HCT116 (cell line): ENCODE measurements around the gene CEP112. TPM values are rescaled to one million over a fixed set of nuclear protein-coding genes. Genes with fewer than 3 reads are reported as not detected.

ENCODE experiments used
- ATAC-seq: fragments of 200-7000 bp; cut with Tn5 transposase; 2 replicates; pipeline ENCODE4 v1.9.1; 2020; ENCODE audit warnings: mild to moderate bottlenecking, moderate library complexity
- BruUV-seq: library from RNA; stranded (reverse); fragments of 400-500 nt; replicated peaks from 2 replicates; lab custom pipeline; 2021; lab: Mats Ljungman, UMichigan
- CTCF ChIA-PET: fragments of 300-600 bp; sonication (Branson Sonifier 250); formaldehyde crosslinking; loops from one replicate; lab custom pipeline; 2021; ENCODE audit warnings: antibody characterized with exemption; lab: Charles Lee
- POLR2A ChIA-PET: fragments of 300-600, 350-600 bp; sonication (Branson Sonifier 250); formaldehyde crosslinking; loops from one replicate; lab custom pipeline; 2021; ENCODE audit warnings: antibody characterized with exemption; lab: Charles Lee
- RAD21 ChIA-PET, 2 experiments: fragments of 300-600 bp; sonication (Branson Sonifier 250); formaldehyde crosslinking; loops; one replicate each; lab custom pipeline; 2023; ENCODE audit warnings: low total read pairs in 2 of 2; ENCODE audit not compliant: uncharacterized antibody in 2 of 2, unreplicated experiment in 2 of 2, low non-redundant PET in 1 of 2; lab: Charles Lee
- DNase-seq: peaks from one replicate; pipeline ENCODE4 v3.0.0-alpha.2; 2010; ENCODE audit warnings: low read depth, low spot score
- H2AFZ ChIP-seq: fragments of 200-600 bp; shearing (Covaris generic), sonication (generic); 2 replicates; pipeline ENCODE4 v1.6.1; 2017; ENCODE audit warnings: low read depth, mixed run types, mixed read lengths, antibody characterized with exemption, low read length; ENCODE audit not compliant: poor library complexity, severe bottlenecking
- H3K27ac ChIP-seq: 2 replicates; pipeline ENCODE4 v1.5.1; 2012; ENCODE audit warnings: low read depth, low read length
- H3K27me3 ChIP-seq: fragments of 200-600 bp; sonication (generic); 2 replicates; pipeline ENCODE4 v1.6.1; 2016; ENCODE audit warnings: mixed run types, low read length, mixed read lengths; ENCODE audit not compliant: insufficient read depth
- H3K36me3 ChIP-seq, 2 experiments: fragments of 200-500 bp in 1 of 2; fragments of 200-600 bp in 1 of 2; sonication (Bioruptor generic) in 1 of 2; sonication (generic) in 1 of 2; 2 replicates each; pipeline versions ENCODE4 v1.5.1 to v1.6.1; 2014 to 2016; ENCODE audit warnings: low read length in 2 of 2, inconsistent platforms in 1 of 2, mixed read lengths in 1 of 2, mixed run types in 1 of 2; ENCODE audit not compliant: insufficient read depth in 2 of 2, control insufficient read depth in 1 of 2
- H3K4me1 ChIP-seq, 2 experiments: fragments of 200-600 bp in 1 of 2; sonication (generic) in 1 of 2; 2 replicates each; pipeline versions ENCODE4 v1.5.1 to v1.6.1; 2012 to 2017; ENCODE audit warnings: low read length in 2 of 2, inconsistent platforms in 1 of 2, mild to moderate bottlenecking in 1 of 2, mixed read lengths in 1 of 2, mixed run types in 1 of 2, moderate library complexity in 1 of 2; ENCODE audit not compliant: insufficient read depth in 2 of 2, control insufficient read depth in 1 of 2
- H3K4me2 ChIP-seq: fragments of 200-600 bp; sonication (generic); 2 replicates; pipeline ENCODE4 v1.6.1; 2017; ENCODE audit warnings: mixed run types, low read length, mixed read lengths
- H3K4me3 ChIP-seq, 2 experiments: fragments of 200-600 bp in 1 of 2; sonication (generic) in 1 of 2; replicated peaks in 1 of 2; 2 replicates each; pipeline ENCODE4 v1.5.1; 2011 to 2016; ENCODE audit warnings: low read length in 2 of 2, control low read depth in 1 of 2, low read depth in 1 of 2, mild to moderate bottlenecking in 1 of 2, mixed read lengths in 1 of 2, mixed run types in 1 of 2
- H3K79me2 ChIP-seq: fragments of 200-600 bp; sonication (generic); 2 replicates; pipeline ENCODE4 v1.6.1; 2017; ENCODE audit warnings: mild to moderate bottlenecking, mixed run types, low read length, moderate library complexity, mixed read lengths; ENCODE audit not compliant: insufficient read depth
- H3K9ac ChIP-seq: fragments of 200-600 bp; sonication (generic); 2 replicates; pipeline ENCODE4 v1.6.1; 2016; ENCODE audit warnings: low read length, mixed read lengths
- H3K9me2 ChIP-seq: fragments of 200-600 bp; sonication (generic), shearing (Covaris generic); 2 replicates; pipeline ENCODE4 v1.6.1; 2017; ENCODE audit warnings: mixed run types, mild to moderate bottlenecking, moderate library complexity; ENCODE audit not compliant: insufficient read depth
- H3K9me3 ChIP-seq, 2 experiments: fragments of 200-500 bp in 1 of 2; fragments of 200-600 bp in 1 of 2; sonication (Bioruptor generic) in 1 of 2; sonication (generic) in 1 of 2; 2 replicates each; pipeline ENCODE4 v1.6.1; 2014 to 2017; ENCODE audit warnings: low read length in 2 of 2, mixed read lengths in 2 of 2, inconsistent platforms in 1 of 2, low read depth in 1 of 2, mild to moderate bottlenecking in 1 of 2, mixed run types in 1 of 2, moderate library complexity in 1 of 2; ENCODE audit not compliant: control insufficient read depth in 1 of 2, insufficient read depth in 1 of 2
- H4K20me1 ChIP-seq: fragments of 200-600 bp; sonication (generic), shearing (Covaris generic); 2 replicates; pipeline ENCODE4 v1.6.1; 2017; ENCODE audit warnings: mixed run types, mild to moderate bottlenecking, moderate library complexity; ENCODE audit not compliant: insufficient read depth
- ATF3 ChIP-seq: IDR thresholded peaks from 2 replicates; pipeline ENCODE4 v1.6.1; 2012
- CBX3 ChIP-seq: IDR thresholded peaks from 2 replicates; pipeline ENCODE4 v1.6.1; 2012; ENCODE audit warnings: low read depth
- CEBPB ChIP-seq: IDR thresholded peaks from 2 replicates; pipeline ENCODE4 v1.6.1; 2012; ENCODE audit warnings: low read depth
- CTCF ChIP-seq, 3 experiments: fragments of 200-600 bp in 1 of 3; sonication (generic) in 1 of 3; IDR thresholded peaks in 2 of 3; conservative IDR thresholded peaks in 1 of 3; 2 replicates each; pipeline ENCODE4 v1.5.1; 2012 to 2017; ENCODE audit warnings: low read depth in 2 of 3, low read length in 2 of 3, antibody characterized with exemption in 1 of 3, borderline replicate concordance in 1 of 3, control low read depth in 1 of 3, mild to moderate bottlenecking in 1 of 3, mixed read lengths in 1 of 3, mixed run types in 1 of 3, moderate library complexity in 1 of 3; ENCODE audit not compliant: insufficient read depth in 1 of 3
- EGR1 ChIP-seq: IDR thresholded peaks from 2 replicates; pipeline ENCODE4 v1.6.1; 2012; ENCODE audit warnings: low read depth
- ELF1 ChIP-seq: IDR thresholded peaks from 2 replicates; pipeline ENCODE4 v1.6.1; 2012; ENCODE audit warnings: low read depth, borderline replicate concordance
- EZH2 ChIP-seq: fragments of 200-600 bp; sonication (generic); IDR thresholded peaks from 2 replicates; pipeline ENCODE4 v1.6.1; 2017; ENCODE audit warnings: antibody characterized with exemption, mixed run types
- EZH2phosphoT487 ChIP-seq: fragments of 200-600 bp; IDR thresholded peaks from 2 replicates; pipeline ENCODE4 v1.6.1; 2018; ENCODE audit warnings: antibody characterized with exemption, borderline replicate concordance
- FOSL1 ChIP-seq: IDR thresholded peaks from 2 replicates; pipeline ENCODE4 v1.6.1; 2012; ENCODE audit warnings: low read depth
- JUND ChIP-seq: IDR thresholded peaks from 2 replicates; pipeline ENCODE4 v1.6.1; 2012
- MAX ChIP-seq: IDR thresholded peaks from 2 replicates; pipeline ENCODE4 v1.6.1; 2012
- POLR2A ChIP-seq: IDR thresholded peaks from 2 replicates; pipeline ENCODE4 v1.7.0; 2011; ENCODE audit warnings: borderline replicate concordance; ENCODE audit not compliant: insufficient read depth, insufficient read length; ENCODE audit errors: extremely low read depth
- REST ChIP-seq: IDR thresholded peaks from 2 replicates; pipeline ENCODE4 v1.6.1; 2012; ENCODE audit warnings: low read depth
- SIN3A ChIP-seq: IDR thresholded peaks from 2 replicates; pipeline ENCODE4 v1.6.1; 2012; ENCODE audit warnings: low read depth
- SP1 ChIP-seq: IDR thresholded peaks from 2 replicates; pipeline ENCODE4 v1.6.1; 2012; ENCODE audit warnings: low read depth
- SRF ChIP-seq: IDR thresholded peaks from 2 replicates; pipeline ENCODE4 v1.6.1; 2012; ENCODE audit warnings: low read depth
- TCF7L2 ChIP-seq: IDR thresholded peaks from 2 replicates; pipeline ENCODE4 v1.7.0; 2011; ENCODE audit warnings: borderline replicate concordance, inconsistent platforms; ENCODE audit not compliant: insufficient read depth, insufficient read length; ENCODE audit errors: extremely low read depth
- YY1 ChIP-seq: IDR thresholded peaks from 2 replicates; pipeline ENCODE4 v1.6.1; 2011; ENCODE audit warnings: low read length, low read depth, moderate library complexity, mild to moderate bottlenecking; ENCODE audit not compliant: insufficient replicate concordance; ENCODE audit errors: extremely low read depth
- ZFX ChIP-seq: fragments of 450-650 bp; IDR thresholded peaks from 2 replicates; pipeline ENCODE4 v1.6.1; 2017
- ZNF274 ChIP-seq: fragments of 200-500 bp; sonication (Bioruptor generic); IDR thresholded peaks from 2 replicates; pipeline ENCODE4 v1.6.1; 2014; ENCODE audit warnings: mild to moderate bottlenecking, low read depth, low read length, inconsistent platforms
- intact Hi-C: fragments of 100-400 bp; cut with micrococcal nuclease; formaldehyde crosslinking; loops from 2 replicates; pipeline ENCODE4 v1.10.0; 2022
- total RNA-seq: library from RNA; stranded (reverse); gene quantifications from one replicate; pipeline ENCODE4 v1.2.1, GENCODE V29; 2021; ENCODE audit not compliant: unreplicated experiment

Gene CEP112
- total RNA-seq, 1 experiment from 2014 or later: 10.9 TPM

GRCh38 chr17:65600518-65600917 is 591.4 kb downstream of the CEP112 start (continued):
- TF ChIP-seq REST (no peak), MAX (no peak), SIN3A (no peak), EZH2 (no peak), SP1 (no peak), CBX3 (no peak), ZNF274 (no peak), TCF7L2 (no peak), SRF (no peak)

GRCh38 chr17:65599650-65600049 is 592.3 kb downstream of the CEP112 start:
- no peak overlapping the region for H3K27ac ChIP-seq
- H3K79me2 ChIP-seq: no peaks in the 10 kb centered on the region
- H3K4me3 ChIP-seq: no peak overlapping the region
- ATAC-seq (no peak), DNase-seq (no peak)
- H3K36me3 ChIP-seq: no peaks in the 10 kb centered on the region
- CTCF ChIA-PET: no interaction called here
- H3K9me3 ChIP-seq: no peaks in the 10 kb centered on the region
- BruUV-seq: no TSS peak
- no peaks in the 10 kb centered on the region for H3K9me2 ChIP-seq
- H3K4me1 ChIP-seq: no peaks in the 10 kb centered on the region
- H4K20me1 ChIP-seq: no peaks in the 10 kb centered on the region
- intact Hi-C loops: no loop called here
- RAD21 ChIA-PET: no interaction called here
- H3K9ac ChIP-seq: no peak overlapping the region
- H3K27me3 ChIP-seq: no peaks in the 10 kb centered on the region
- POLR2A ChIA-PET: no interaction called here
- no peak overlapping the region for H2AFZ ChIP-seq
- H3K4me2 ChIP-seq: no peak overlapping the region
- TF ChIP-seq YY1 (no peak), TCF7L2 (no peak), SIN3A (no peak), ZFX (no peak), CTCF (IDR thresholded peaks at IDR 0.05 in 2 of 3, conservative IDR thresholded peaks at IDR 0.05 in 1 of 3; ENCODE audit: borderline replicate concordance in 1 of 3, insufficient read depth in 1 of 3, low read depth in 2 of 3, low read length in 2 of 3) (no peak), EGR1 (no peak), FOSL1 (no peak), JUND (no peak), ELF1 (no peak), SP1 (no peak), ZNF274 (no peak), ATF3 (no peak), SRF (no peak), POLR2A (no peak), CEBPB (no peak), EZH2phosphoT487 (no peak)
